Inflammatory macrophage treated with lipopolysaccharide for 4 hours (primary cell): Measurements from ENCODE around the gene SLC22A24.
"Not testable (repeated sequence)": the region's sequence is repeated elsewhere in the genome, so short reads cannot be mapped to it uniquely, and the experiment has no call there.

Source experiments
- DNase-seq: peaks from one replicate; pipeline ENCODE4 v3.0.0-alpha.2; 2020

SLC22A24 gene, protein sequence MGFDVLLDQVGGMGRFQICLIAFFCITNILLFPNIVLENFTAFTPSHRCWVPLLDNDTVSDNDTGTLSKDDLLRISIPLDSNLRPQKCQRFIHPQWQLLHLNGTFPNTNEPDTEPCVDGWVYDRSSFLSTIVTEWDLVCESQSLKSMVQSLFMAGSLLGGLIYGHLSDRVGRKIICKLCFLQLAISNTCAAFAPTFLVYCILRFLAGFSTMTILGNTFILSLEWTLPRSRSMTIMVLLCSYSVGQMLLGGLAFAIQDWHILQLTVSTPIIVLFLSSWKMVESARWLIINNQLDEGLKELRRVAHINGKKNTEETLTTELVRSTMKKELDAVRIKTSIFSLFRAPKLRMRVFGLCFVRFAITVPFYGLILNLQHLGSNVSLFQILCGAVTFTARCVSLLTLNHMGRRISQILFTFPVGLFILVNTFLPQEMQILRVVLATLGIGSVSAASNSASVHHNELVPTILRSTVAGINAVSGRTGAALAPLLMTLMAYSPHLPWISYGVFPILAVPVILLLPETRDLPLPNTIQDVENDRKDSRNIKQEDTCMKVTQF

DNA sequence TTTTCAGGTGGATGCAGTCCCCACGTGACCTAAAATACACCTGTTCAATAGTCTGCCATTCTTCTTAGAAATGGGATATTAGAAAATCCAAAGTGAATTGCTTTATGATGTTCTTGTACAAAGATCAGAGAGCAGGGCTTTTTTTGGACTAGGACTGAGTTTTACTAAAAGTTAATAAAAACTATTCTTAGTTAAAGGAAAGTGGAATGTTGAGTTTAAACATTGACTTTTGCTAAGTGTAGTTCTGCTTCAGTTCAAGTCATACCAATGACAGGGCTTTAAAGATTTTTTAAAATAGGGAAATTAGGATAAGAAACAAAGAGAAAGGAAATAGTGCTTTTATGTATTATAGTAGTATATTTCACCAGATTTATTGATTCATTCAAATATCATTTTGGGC is at the start of gene SLC22A24:
Gene SLC22A24 (minus strand): TSS at position 101 of the 400 bp plus-strand sequence. CDS start 442 bp downstream, outside the sequence.
- no peak for DNase-seq

DNA sequence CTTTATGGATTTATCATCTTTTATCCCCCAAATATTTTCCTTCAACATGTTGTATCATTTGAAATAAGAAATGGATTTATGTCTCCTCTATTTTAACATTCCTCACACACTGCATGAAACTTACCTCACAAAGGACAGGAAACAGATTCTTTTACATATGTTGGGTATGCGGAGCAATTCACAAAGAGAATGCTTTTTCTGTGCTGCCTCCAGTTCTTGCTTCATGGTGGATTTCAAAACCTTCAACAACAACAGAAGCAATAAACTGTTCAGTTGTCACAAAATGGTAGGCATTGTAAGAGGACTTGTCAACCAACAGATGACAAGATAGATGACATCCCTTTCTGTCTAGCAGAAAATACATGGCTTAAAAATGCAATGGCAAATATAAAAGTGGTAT is 36.5 kb upstream of the SLC22A24 start:
- DNase-seq = no peak

DNA sequence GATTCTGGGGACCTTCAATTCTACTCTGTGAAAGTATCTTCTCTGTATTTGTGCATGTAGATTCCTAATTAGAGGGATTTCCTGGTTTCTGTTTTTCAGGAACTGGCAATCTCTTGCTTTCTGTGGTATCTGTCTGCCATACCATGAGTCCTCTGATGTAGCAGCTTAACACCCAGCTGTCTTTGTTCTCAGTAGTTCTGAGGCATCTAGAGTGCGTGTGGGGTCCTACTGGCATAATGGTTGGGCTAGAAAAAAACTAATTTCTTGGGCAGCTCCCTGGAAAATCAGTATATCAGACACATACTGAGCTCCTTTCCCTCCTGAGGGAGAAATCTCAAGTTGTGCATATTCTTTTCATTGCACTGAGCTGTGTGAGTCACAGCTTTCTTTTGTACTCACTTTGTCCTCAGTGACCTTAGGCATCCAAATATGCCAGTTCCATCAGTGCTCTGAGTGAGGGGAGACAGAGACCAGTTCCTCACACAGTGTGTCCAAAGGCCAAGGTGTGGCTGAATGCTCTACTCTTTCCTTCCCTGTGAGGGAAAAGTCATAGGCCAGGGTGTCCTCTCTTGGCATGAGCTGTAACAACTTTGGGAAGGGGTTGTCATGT is 35.5 kb upstream of the SLC22A24 start:
- DNase-seq = no peak

DNA sequence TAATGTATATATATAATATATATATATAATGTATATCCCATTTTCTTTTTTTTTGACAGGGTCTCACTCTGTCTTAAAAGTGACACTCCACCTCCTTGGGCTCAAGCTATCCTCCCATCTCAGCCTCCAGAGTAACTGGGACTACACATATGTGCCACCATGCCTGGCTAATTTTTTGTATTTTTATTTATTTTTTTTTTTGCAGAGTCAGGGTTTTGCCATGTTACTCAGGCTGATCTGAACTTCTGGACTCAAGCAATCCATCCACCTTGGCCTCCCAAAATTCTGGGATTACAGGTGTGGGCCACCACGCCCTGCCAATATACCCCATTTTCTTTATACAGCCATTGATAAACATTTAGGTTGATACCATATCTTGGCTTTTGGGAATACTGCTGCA is 33.9 kb upstream of the SLC22A24 start:
- DNase-seq = no peak

DNA sequence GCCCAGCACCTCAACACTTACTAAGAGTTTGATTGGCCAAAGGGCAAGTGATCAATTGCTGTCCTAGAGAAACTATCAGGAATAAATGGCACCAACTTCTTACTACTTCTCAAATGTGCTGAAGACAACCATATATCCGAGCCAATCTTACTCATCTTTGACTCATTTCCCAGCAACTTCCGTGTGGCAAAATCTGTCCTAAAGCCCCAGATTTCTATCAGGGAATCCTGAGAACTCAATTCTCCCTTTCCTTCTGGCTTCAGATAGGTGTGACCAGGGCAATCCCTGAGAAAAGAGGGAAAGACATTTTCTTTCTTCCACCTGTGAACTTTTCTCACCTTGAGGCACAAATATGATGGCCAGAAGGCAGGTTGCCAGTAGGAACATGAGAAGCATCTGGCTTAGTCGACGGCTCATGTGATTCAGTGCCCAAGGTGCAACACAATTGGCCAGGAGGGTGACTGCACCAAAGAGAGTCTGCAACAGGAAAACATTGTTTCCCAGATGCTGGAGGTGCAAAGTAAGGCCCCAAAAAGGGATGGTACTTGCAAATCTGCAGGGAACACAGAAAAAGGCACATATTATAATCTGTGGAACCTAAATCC is 21.8 kb upstream of the SLC22A24 start:
- no peak for DNase-seq

DNA sequence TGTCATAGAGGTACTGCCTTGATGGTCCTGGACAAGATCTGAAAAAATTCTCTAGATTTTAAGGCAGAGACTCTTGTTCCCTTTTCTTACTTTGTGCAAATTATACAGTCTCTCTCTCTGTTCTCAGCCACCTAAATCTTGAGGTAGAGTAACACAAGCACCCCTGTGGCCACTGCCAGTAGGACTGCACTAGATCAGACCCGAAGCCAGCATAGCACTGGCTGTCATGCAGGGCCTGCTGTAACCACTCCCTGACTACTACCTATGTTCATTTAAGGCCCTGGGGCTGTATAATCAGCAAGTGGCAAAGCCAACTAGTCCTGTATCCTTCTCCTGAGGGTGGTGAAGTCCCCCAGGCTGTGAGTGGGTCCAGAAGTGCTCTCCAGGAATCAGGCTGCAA is 11.8 kb upstream of the SLC22A24 start:
- DNase-seq = no peak

DNA sequence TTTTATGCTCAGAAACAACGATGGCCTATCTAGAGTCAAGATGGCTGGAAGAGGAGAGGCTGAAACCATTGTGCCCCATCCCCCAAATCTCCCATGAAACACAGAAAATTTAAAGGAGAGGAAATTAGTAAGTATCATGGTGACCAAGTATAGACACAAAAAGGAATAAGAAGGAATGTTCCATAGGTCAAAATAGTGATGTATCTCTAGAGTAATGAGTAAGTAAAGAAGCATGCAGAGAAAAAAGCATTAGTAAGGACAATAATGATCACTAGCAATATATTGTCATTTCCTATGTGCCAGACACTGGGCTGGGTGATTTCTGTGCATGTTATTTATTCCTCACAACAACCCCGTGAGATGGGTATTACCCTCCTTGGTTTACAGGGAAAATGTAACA is 2.6 kb upstream of the SLC22A24 start:
- no peak for DNase-seq

DNA sequence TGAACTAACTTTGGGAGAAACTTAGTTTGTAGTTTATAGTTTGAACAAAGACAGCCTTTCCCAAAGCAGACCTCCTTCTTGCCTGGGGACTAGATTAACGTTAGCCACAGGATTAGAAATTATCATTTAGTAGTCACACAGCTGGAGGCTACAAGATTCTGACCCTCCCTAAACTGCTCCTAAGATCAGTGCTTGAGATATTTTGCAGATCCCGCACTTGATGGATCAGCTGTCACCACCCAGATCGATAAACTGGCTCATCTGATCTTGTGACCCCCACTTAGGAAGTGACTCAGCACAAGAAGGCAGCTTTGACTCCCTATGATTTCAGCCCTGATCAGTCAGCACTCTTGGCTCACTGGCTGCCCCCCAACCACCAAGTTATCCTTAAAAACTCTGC is 1.6 kb downstream of the SLC22A24 start:
- no peak for DNase-seq

DNA sequence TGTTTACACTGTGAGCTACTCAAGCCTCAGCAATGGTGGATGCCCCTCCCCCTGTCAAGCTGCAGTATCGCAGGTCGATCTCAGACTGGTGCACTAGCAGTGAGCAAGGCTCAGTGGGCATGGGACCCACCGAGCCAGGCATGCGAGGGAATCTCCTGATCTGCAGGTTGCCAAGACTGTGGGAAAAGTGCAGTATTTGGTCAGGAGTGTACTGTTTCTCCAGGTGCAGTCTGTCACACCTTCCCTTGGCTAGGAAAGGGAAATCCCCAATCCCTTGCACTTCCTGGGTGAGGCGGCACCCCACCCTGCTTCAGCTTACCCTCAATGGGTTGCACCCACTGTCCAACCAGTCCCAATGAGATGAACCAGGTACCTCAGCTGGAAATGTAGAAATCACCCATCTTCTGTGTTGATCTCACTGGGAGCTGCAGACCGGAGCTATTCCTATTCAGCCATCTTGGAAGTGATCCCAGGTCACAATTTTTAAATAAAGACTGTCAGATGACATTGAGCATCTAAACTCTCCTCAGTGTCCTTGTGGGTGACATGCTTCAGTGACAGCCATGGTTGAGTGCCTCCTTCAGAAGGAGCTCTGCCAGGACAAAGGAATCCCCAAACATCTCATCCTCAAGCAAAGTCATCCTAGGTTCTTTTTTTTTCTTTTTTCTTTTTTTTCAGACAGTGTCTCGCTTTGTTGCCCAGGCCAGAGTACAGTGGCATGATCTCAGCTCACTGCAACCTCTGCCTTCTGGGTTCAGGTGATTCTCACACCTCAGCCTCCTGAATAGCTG is 10.8 kb downstream of the SLC22A24 start:
- DNase-seq = no peak

DNA sequence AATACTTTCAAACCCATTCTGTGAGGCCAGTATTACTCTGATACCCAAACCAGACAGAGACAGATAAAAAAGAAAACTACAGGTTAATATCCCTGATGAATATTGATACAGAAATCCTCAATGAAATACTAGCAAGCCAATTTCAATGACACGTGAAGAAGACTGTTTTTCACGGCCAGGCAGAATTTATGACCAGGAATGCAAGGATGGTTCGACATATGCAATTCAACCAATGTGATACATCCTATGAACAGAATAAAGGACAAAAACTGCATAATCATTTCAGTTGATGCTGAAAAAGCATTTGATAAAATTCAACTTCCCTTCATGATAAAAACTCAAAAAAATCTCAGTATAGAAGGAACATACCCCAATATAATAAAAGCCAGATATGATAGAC is 44.5 kb downstream of the SLC22A24 start:
- DNase-seq = no peak

DNA sequence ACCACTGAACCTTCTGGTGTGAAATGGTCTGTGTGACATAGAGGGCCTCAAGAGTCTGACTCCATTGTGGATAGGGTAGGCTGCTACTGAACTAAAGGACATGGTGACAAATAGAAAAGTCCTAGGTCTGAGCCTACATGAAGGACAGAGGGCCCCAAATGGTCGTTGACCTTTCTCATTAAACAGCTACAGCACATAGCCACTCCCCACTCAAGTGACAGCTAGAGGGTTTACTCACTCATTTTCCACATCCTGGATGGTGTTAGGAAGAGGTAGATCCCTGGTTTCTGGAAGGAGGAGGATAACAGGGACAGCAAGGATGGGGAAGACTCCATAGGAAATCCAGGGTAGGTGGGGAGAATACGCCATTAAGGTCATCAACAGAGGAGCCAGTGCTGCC is 63.3 kb downstream of the SLC22A24 start:
- no peak for DNase-seq

DNA sequence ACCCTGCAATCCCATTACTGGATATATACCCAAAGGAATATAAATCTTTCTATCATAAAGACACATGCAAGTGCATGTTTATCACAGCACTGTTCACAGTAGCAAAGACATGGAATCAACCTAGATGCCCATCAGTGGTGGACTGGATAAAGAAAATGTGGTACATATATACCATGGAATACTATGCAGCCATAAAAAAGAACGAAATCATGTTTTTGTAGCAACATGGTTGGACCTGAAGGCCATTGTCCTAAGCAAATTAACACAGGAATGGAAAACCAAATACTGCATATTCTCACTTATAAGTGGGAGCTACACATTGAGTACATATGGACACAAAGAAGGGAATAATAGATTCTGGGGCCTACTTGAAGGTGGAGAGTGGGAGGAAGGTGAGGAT is 97.8 kb downstream of the SLC22A24 start:
- DNase-seq = not testable (repeated sequence)

DNA sequence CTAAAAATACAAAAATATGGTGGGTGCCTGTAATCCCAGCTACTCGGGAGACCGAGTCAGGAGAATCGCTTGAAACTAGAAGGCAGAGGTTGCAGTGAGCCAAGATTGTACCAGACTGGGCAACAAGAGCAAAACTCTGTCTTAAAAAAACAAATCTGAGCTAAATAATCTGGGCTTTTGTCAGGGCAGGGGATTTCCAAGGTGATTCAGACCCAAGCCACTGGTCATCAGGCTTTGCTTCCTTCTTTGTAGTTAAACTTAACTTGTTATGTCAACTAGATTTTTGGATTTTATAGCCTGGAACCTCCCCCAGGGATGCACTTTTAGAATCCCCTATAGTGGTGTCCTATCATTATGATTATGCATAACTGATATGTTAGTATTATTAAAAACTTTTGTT is 101.4 kb downstream of the SLC22A24 start:
- DNase-seq = peak; percentile 50

DNA sequence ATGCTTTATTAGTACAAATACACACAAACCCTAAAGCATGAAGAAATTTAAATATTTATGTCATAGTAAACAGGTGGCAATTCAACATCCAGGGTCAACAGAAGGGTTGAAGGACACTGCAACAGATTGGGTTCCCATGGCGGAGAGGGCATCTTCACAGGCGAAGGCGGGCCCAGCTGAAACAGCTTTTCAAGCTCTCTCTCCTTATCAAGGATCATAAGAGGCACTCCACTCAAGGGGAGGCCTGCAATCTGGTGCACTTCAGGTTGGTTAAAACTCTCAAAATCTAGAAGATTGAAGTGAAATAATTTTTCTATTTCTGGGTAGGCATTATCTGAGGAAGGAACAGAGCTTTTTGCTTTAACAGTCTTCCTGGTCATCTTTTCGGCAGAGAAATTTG is 111.6 kb downstream of the SLC22A24 start:
- DNase-seq = no peak
